HepG2 (cell line): ENCODE measurements around the gene PRR36. TPM values are rescaled to one million over a fixed set of nuclear protein-coding genes. Genes with fewer than 3 reads are reported as not detected.

Source experiments
- CCDC6 ChIP-seq: sonication (generic); formaldehyde crosslinking; IDR thresholded peaks from 2 replicates; pipeline ENCODE4 v1.8.1; 2022; ENCODE audit warnings: mild to moderate bottlenecking, missing genetic modification reagents, moderate library complexity
- GABPB1 ChIP-seq: IDR thresholded peaks from 2 replicates; pipeline ENCODE4 v1.6.1; 2016; ENCODE audit warnings: mild to moderate bottlenecking, missing genetic modification reagents, moderate library complexity, missing compliant biosample characterization
- HMGXB4 ChIP-seq, 2 experiments: sonication (generic) in 1 of 2; formaldehyde crosslinking in 1 of 2; IDR thresholded peaks; 2 replicates each; pipeline versions ENCODE4 v1.4.0 to v1.6.1; 2018 to 2020; ENCODE audit warnings: missing genetic modification reagents in 2 of 2, borderline replicate concordance in 1 of 2, low read depth in 1 of 2, mild to moderate bottlenecking in 1 of 2, missing biosample characterization in 1 of 2
- HNRNPK ChIP-seq: fragments of 200-400 bp; formaldehyde crosslinking; IDR thresholded peaks from 2 replicates; pipeline ENCODE4 v1.6.1; 2018; ENCODE audit warnings: low read length, low read depth, moderate library complexity, mild to moderate bottlenecking; ENCODE audit not compliant: poor library complexity, severe bottlenecking
- PTBP1 ChIP-seq: fragments of 200-400 bp; formaldehyde crosslinking; IDR thresholded peaks from 2 replicates; pipeline ENCODE4 v1.6.1; 2018; ENCODE audit warnings: low read length, low read depth; ENCODE audit not compliant: poor library complexity, severe bottlenecking
- ZGPAT ChIP-seq: IDR thresholded peaks from 2 replicates; pipeline ENCODE4 v1.6.1; 2016; ENCODE audit warnings: mild to moderate bottlenecking
- ZNF138 ChIP-seq: sonication (generic); formaldehyde crosslinking; IDR thresholded peaks from 2 replicates; pipeline ENCODE4 v1.5.0; 2020; ENCODE audit warnings: mild to moderate bottlenecking, low read depth, missing genetic modification reagents
- ZNF280D ChIP-seq: sonication (generic); formaldehyde crosslinking; IDR thresholded peaks from 2 replicates; pipeline ENCODE4 v1.5.1; 2020; ENCODE audit warnings: mild to moderate bottlenecking, missing genetic modification reagents
- ZNF350 ChIP-seq: sonication (generic); formaldehyde crosslinking; IDR thresholded peaks from 2 replicates; pipeline ENCODE4 v1.4.0; 2020; ENCODE audit warnings: mild to moderate bottlenecking, low read depth, missing genetic modification reagents, borderline replicate concordance
- ZNF563 ChIP-seq: sonication (generic); formaldehyde crosslinking; IDR thresholded peaks from 2 replicates; pipeline ENCODE4 v1.8.0; 2022; ENCODE audit warnings: mild to moderate bottlenecking, moderate library complexity, missing genetic modification reagents
- ZNF564 ChIP-seq: sonication (generic); formaldehyde crosslinking; IDR thresholded peaks from 2 replicates; pipeline ENCODE4 v1.8.1; 2023; ENCODE audit warnings: mild to moderate bottlenecking, missing genetic modification reagents
- ZNF572 ChIP-seq: sonication (generic); formaldehyde crosslinking; IDR thresholded peaks from 2 replicates; pipeline ENCODE4 v1.5.1; 2020; ENCODE audit warnings: mild to moderate bottlenecking, missing genetic modification reagents
- ZNF766 ChIP-seq: sonication (generic); formaldehyde crosslinking; IDR thresholded peaks from 2 replicates; pipeline ENCODE4 v1.5.0; 2020; ENCODE audit warnings: missing genetic modification reagents, borderline replicate concordance
- ZNF784 ChIP-seq: sonication (generic); formaldehyde crosslinking; IDR thresholded peaks from 2 replicates; pipeline ENCODE4 v1.5.1; 2020; ENCODE audit warnings: missing genetic modification reagents, mild to moderate bottlenecking, borderline replicate concordance
- ZNF788 ChIP-seq: sonication (generic); formaldehyde crosslinking; IDR thresholded peaks from 2 replicates; pipeline ENCODE4 v1.5.0; 2020; ENCODE audit warnings: mild to moderate bottlenecking, missing genetic modification reagents, borderline replicate concordance
- ZSCAN25 ChIP-seq: sonication (generic); formaldehyde crosslinking; IDR thresholded peaks from 2 replicates; pipeline ENCODE4 v1.8.0; 2022; ENCODE audit warnings: mild to moderate bottlenecking, missing genetic modification reagents
- polyA plus RNA-seq, 8 experiments: library from polyadenylated mRNA; depleted of rRNA in 3 of 8; stranded (reverse) in 7 of 8; unstranded in 1 of 8; fragments of >200 nt; fragmentation: Illumina TruSeq in 4 of 8; extraction: Trizol in 4 of 8; gene quantifications; 2 replicates each; pipeline versions ENCODE4 v1.2.1 to v1.2.3, GENCODE V29; 2011 to 2016; ENCODE audit warnings: low read depth in 4 of 8, missing spikeins in 1 of 8, mixed read lengths in 1 of 8; ENCODE audit not compliant: insufficient read depth in 1 of 8
- total RNA-seq, 5 experiments: library from RNA; depleted of rRNA; stranded (reverse); fragments of >200 nt; fragmentation: Illumina TruSeq; extraction: Trizol; gene quantifications; 2 replicates each; pipeline ENCODE4 v1.2.3, GENCODE V29; 2016; ENCODE audit warnings: low read depth in 1 of 5
- TF ChIP-seq, protein P1 (sequence below): sonication (generic); formaldehyde crosslinking; IDR thresholded peaks from 2 replicates; pipeline ENCODE4 v1.5.1; 2020; ENCODE audit warnings: missing genetic modification reagents, mild to moderate bottlenecking, borderline replicate concordance

Gene PRR36
- total and polyA plus RNA-seq, 2 of the 13 experiments (the other 11 are each of a cell fraction or from before 2014, with no cell fraction given), result 0.07 to 0.17 TPM

DNA sequence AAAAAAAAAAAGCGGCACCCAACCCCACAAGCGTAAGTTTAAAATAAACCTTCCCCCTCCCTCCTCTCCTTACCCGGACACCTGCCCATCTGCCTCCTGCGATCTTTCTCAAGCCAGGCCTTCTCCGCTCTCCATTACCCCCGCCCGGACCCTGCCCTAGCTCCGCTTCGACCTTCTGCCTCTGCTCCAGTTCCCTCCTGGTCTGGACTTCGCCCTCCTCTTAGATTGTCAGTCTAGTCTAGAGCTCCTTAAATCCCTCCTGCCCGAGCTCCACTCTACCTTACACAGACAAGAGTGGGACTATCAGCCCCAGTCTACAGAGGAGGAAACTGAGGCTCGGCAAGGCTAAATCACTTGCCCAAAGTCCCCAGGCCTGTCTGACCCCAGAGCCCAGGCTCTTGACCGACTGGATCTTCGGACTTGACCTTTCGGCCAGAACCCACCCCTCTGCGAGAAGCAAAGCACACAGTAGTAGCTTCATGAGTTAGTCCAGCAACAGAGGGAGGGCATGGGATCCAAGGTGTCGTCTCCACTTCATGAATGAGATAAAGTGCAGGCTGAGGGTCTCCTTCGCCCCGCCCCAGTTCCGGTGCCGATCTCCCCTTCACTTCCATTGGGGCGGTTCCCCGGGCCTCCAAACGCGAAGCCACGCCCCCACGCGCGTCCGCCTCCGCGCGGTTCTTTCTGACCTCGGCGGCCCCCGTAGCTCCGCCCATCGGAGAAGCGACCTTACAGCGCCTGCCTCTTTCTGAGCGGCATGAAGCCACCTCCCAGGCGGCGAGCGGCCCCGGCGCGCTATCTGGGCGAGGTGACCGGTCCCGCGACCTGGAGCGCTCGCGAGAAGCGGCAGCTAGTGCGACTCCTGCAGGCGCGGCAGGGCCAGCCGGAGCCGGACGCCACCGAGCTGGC lies 45.7 kb upstream of the PRR36 start, which contains the start of gene SNAPC2 (continued):
- peak; percentile 92 for TF ChIP-seq ZGPAT (CRISPR knock-in tag)
- TF ChIP-seq, protein P1, sequence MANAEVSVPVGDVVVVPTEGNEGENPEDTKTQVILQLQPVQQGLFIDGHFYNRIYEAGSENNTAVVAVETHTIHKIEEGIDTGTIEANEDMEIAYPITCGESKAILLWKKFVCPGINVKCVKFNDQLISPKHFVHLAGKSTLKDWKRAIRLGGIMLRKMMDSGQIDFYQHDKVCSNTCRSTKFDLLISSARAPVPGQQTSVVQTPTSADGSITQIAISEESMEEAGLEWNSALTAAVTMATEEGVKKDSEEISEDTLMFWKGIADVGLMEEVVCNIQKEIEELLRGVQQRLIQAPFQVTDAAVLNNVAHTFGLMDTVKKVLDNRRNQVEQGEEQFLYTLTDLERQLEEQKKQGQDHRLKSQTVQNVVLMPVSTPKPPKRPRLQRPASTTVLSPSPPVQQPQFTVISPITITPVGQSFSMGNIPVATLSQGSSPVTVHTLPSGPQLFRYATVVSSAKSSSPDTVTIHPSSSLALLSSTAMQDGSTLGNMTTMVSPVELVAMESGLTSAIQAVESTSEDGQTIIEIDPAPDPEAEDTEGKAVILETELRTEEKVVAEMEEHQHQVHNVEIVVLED (CRISPR knock-in tag), result peak; percentile 82
- peak; percentile 85 for TF ChIP-seq GABPB1
- TF ChIP-seq HNRNPK, result no peak
- peak; percentile 85; the same call in 1 of the 2 replicates for TF ChIP-seq ZNF766 (CRISPR knock-in tag)
- TF ChIP-seq ZNF563, result 0 out of 2 replicates have a peak, but pooled peaks have one; percentile 32
- no peak for TF ChIP-seq PTBP1
- peak; percentile 87 for TF ChIP-seq CCDC6
- no peak for TF ChIP-seq ZSCAN25 (CRISPR knock-in tag)
- TF ChIP-seq ZNF564 (CRISPR knock-in tag), result peak; percentile 74; the same call in 1 of the 2 replicates
- peak; percentile 51; the same call in 1 of the 2 replicates for TF ChIP-seq ZNF572 (CRISPR knock-in tag)
- no peak for TF ChIP-seq ZNF280D (CRISPR knock-in tag)
- TF ChIP-seq ZNF138 (CRISPR knock-in tag), result no peak
- TF ChIP-seq HMGXB4 (CRISPR knock-in tag; IDR thresholded peaks at IDR 0.05; ENCODE audit: borderline replicate concordance in 1 of 2, low read depth in 1 of 2), result peak; percentile 72 to 75; a peak in 3 of 4 replicates
- TF ChIP-seq ZNF784, result no peak
- TF ChIP-seq ZNF788 (CRISPR knock-in tag), result peak; percentile 50
- TF ChIP-seq ZNF350 (CRISPR knock-in tag), result 0 out of 2 replicates have a peak, but pooled peaks have one; percentile 59
